Caco-2 (cell line): Measurements from ENCODE around the gene SMARCB1. TPM values are rescaled to one million over a fixed set of nuclear protein-coding genes. Genes with fewer than 3 reads are reported as not detected.

ENCODE experiments used
- BruUV-seq: library from RNA; stranded (reverse); fragments of 400-500 nt; replicated peaks from 2 replicates; lab custom pipeline; 2021; lab: Mats Ljungman, UMichigan
- CTCF ChIA-PET: fragments of 300-600 bp; sonication (Branson Sonifier 250); formaldehyde crosslinking; loops from one replicate; lab custom pipeline; 2022; ENCODE audit warnings: antibody characterized with exemption; lab: Charles Lee
- POLR2A ChIA-PET: fragments of 300-600 bp; sonication (Branson Sonifier 250); formaldehyde crosslinking; loops from one replicate; lab custom pipeline; 2022; ENCODE audit warnings: antibody characterized with exemption; lab: Charles Lee
- DNase-seq, 2 experiments: peaks; one replicate each; pipeline versions ENCODE4 v3.0.0 to v3.0.0-alpha.2; 2020 to 2022
- H3K27me3 ChIP-seq: replicated peaks from 2 replicates; pipeline ENCODE4 v1.6.0; 2011; ENCODE audit warnings: low read length; ENCODE audit not compliant: control insufficient read depth, insufficient read depth
- H3K36me3 ChIP-seq: 2 replicates; pipeline ENCODE4 v1.5.1; 2011; ENCODE audit warnings: low read length; ENCODE audit not compliant: control insufficient read depth, insufficient read depth
- H3K4me1 ChIP-seq: fragments of 250-450 bp; sonication (Bioruptor Pico); 2 replicates; pipeline ENCODE4 v1.5.1; 2020; ENCODE audit warnings: mild to moderate bottlenecking
- H3K4me3 ChIP-seq: 2 replicates; pipeline ENCODE4 v1.5.1; 2011; ENCODE audit warnings: low read depth, mild to moderate bottlenecking, control low read depth, low read length
- H3K9me3 ChIP-seq: fragments of 250-450 bp; sonication (Bioruptor Pico); 2 replicates; pipeline ENCODE4 v1.5.1; 2020; ENCODE audit warnings: mild to moderate bottlenecking, moderate library complexity
- H3K27ac Mint-ChIP-seq: one replicate; pipeline ENCODE4 v1.8.0; 2022; ENCODE audit warnings: mixed read lengths; ENCODE audit not compliant: unreplicated experiment
- H3K27me3 Mint-ChIP-seq: one replicate; pipeline ENCODE4 v1.8.0; 2022; ENCODE audit warnings: mixed read lengths; ENCODE audit not compliant: insufficient read depth, unreplicated experiment
- H3K36me3 Mint-ChIP-seq: one replicate; pipeline ENCODE4 v1.8.0; 2022; ENCODE audit warnings: mild to moderate bottlenecking, mixed read lengths; ENCODE audit not compliant: insufficient read depth, unreplicated experiment
- H3K4me1 Mint-ChIP-seq: one replicate; pipeline ENCODE4 v1.8.0; 2022; ENCODE audit warnings: low read depth, mixed read lengths; ENCODE audit not compliant: unreplicated experiment
- H3K4me3 Mint-ChIP-seq: one replicate; pipeline ENCODE4 v1.8.0; 2022; ENCODE audit warnings: mild to moderate bottlenecking, moderate library complexity, mixed read lengths; ENCODE audit not compliant: unreplicated experiment
- H3K9me3 Mint-ChIP-seq: one replicate; pipeline ENCODE4 v1.8.0; 2022; ENCODE audit warnings: mixed read lengths; ENCODE audit not compliant: unreplicated experiment
- CTCF ChIP-seq, 2 experiments: fragments of 200-600 bp in 1 of 2; IDR thresholded peaks; 1 replicate in 1 of 2; 2 replicates in 1 of 2; pipeline versions ENCODE4 v1.5.1 to v1.8.0; 2011 to 2022; ENCODE audit warnings: antibody characterized with exemption in 1 of 2, control low read depth in 1 of 2, inconsistent platforms in 1 of 2, low read depth in 1 of 2, low read length in 1 of 2, mild to moderate bottlenecking in 1 of 2, moderate library complexity in 1 of 2; ENCODE audit not compliant: insufficient read depth in 1 of 2, severe bottlenecking in 1 of 2, unreplicated experiment in 1 of 2
- intact Hi-C: fragments of 100-400 bp; cut with micrococcal nuclease; formaldehyde crosslinking; loops from one replicate; pipeline ENCODE4 v1.10.0; 2022; ENCODE audit not compliant: unreplicated experiment
- total RNA-seq: library from RNA; stranded (reverse); gene quantifications from 2 replicates; pipeline ENCODE4 v1.2.3, GENCODE V29; 2022

SMARCB1 gene
- total RNA-seq, 1 experiment from 2014 or later: 157 TPM

GRCh38 chr22:23829845-23830372, 43.1 kb downstream of the SMARCB1 start:
- Histone ChIP-seq H3K9me3 (no peaks in the 10 kb centered on the region), H3K27me3 (no peaks in the 10 kb centered on the region), H3K4me1 (no peaks in the 10 kb centered on the region), H3K4me3 (no peak overlapping the region), H3K36me3 (peaks cover 5% of the 10 kb centered on the region)
- no peaks in the 10 kb centered on the region for H3K27me3 Mint-ChIP-seq
- H3K9me3 Mint-ChIP-seq: no peaks in the 10 kb centered on the region
- no peak overlapping the region for H3K27ac Mint-ChIP-seq
- ChIA-PET CTCF (no interaction called here), POLR2A (no interaction called here)
- DNase-seq: no peak
- H3K4me1 Mint-ChIP-seq: no peaks in the 10 kb centered on the region
- intact Hi-C loops: no loop called here
- BruUV-seq: no TSS peak
- no peak for TF ChIP-seq CTCF (IDR thresholded peaks at IDR 0.05; ENCODE audit: insufficient read depth in 1 of 2, low read depth in 1 of 2, low read length in 1 of 2, severe bottlenecking in 1 of 2, unreplicated experiment in 1 of 2)
- H3K4me3 Mint-ChIP-seq: no peak overlapping the region
- peaks cover 64% of the 10 kb centered on the region for H3K36me3 Mint-ChIP-seq

- BruUV-seq: no TSS peak
- Mint-ChIP-seq H3K27ac (no peak overlapping the region), H3K4me3 (no peak overlapping the region), H3K4me1 (no peaks in the 10 kb centered on the region), H3K9me3 (no peaks in the 10 kb centered on the region), H3K36me3 (peaks cover 62% of the 10 kb centered on the region), H3K27me3 (no peaks in the 10 kb centered on the region)
- ChIA-PET CTCF (no interaction called here), POLR2A (no interaction called here)
- DNase-seq: no peak
- H3K4me1 ChIP-seq: no peaks in the 10 kb centered on the region
- H3K9me3 ChIP-seq: no peaks in the 10 kb centered on the region
- H3K36me3 ChIP-seq: peaks cover 5% of the 10 kb centered on the region
- no peaks in the 10 kb centered on the region for H3K27me3 ChIP-seq
- intact Hi-C loops: no loop called here
- no peak overlapping the region for H3K4me3 ChIP-seq
- TF ChIP-seq CTCF (IDR thresholded peaks at IDR 0.05; ENCODE audit: insufficient read depth in 1 of 2, low read depth in 1 of 2, low read length in 1 of 2, severe bottlenecking in 1 of 2, unreplicated experiment in 1 of 2): no peak
Measured at GRCh38 chr22:23831261-23831660, 44.5 kb downstream of the SMARCB1 start.

- no peaks in the 10 kb centered on the region for H3K4me1 ChIP-seq
- DNase-seq: peak in 1 of 2 experiments; percentile 30
- Mint-ChIP-seq H3K27me3 (no peaks in the 10 kb centered on the region), H3K9me3 (no peaks in the 10 kb centered on the region), H3K4me3 (no peak overlapping the region), H3K4me1 (no peaks in the 10 kb centered on the region), H3K27ac (no peak overlapping the region), H3K36me3 (peaks cover 59% of the 10 kb centered on the region)
- CTCF ChIA-PET: interaction anchor here (0.6 kb wide), 1 partner anchor 455 kb away, joined by 13 read pairs; no protein-coding TSS in a partner anchor
- POLR2A ChIA-PET: no interaction called here
- no peak overlapping the region for H3K4me3 ChIP-seq
- no peak for TF ChIP-seq CTCF (IDR thresholded peaks at IDR 0.05; ENCODE audit: insufficient read depth in 1 of 2, low read depth in 1 of 2, low read length in 1 of 2, severe bottlenecking in 1 of 2, unreplicated experiment in 1 of 2)
- intact Hi-C loops: no loop called here
- no TSS peak for BruUV-seq
- H3K27me3 ChIP-seq: no peaks in the 10 kb centered on the region
- H3K9me3 ChIP-seq: no peaks in the 10 kb centered on the region
- peaks cover 3% of the 10 kb centered on the region for H3K36me3 ChIP-seq
Measured at GRCh38 chr22:23831781-23832180, 45.0 kb downstream of the SMARCB1 start.
